ENCODE data around the gene NTN4.
"Not testable (repeated sequence)": the region's sequence is repeated elsewhere in the genome, so short reads cannot be mapped to it uniquely, and the experiment has no call there.

The NTN4 gene

DNA sequence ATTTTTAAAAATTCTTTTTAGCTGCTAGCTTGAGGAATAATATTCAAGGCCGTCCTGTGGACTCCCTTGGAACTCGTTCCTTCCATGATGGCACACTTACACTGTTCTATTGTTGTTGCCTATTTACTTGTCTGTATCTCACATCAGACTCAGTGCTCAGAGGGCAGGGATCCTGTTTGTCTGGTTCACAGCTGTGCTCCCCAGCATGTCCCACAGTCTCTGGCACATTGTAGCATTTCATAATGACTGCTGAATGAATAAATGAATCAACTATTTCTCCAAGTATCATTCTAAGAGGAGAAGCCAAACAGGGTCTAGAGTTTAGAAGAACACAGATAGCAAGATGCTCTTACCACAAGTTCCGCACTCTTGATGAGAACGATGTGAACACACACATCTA, 48.0 kb downstream of the NTN4 start:
- DNase-seq (ENCODE audit: low read depth), result peak; percentile 83
- TF ChIP-seq, protein P1, sequence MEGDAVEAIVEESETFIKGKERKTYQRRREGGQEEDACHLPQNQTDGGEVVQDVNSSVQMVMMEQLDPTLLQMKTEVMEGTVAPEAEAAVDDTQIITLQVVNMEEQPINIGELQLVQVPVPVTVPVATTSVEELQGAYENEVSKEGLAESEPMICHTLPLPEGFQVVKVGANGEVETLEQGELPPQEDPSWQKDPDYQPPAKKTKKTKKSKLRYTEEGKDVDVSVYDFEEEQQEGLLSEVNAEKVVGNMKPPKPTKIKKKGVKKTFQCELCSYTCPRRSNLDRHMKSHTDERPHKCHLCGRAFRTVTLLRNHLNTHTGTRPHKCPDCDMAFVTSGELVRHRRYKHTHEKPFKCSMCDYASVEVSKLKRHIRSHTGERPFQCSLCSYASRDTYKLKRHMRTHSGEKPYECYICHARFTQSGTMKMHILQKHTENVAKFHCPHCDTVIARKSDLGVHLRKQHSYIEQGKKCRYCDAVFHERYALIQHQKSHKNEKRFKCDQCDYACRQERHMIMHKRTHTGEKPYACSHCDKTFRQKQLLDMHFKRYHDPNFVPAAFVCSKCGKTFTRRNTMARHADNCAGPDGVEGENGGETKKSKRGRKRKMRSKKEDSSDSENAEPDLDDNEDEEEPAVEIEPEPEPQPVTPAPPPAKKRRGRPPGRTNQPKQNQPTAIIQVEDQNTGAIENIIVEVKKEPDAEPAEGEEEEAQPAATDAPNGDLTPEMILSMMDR (IDR thresholded peaks at IDR 0.05; ENCODE audit: insufficient read depth, low read depth, low read length, missing control alignments), result no peak
- H3K4me3 ChIP-seq (ENCODE audit: low read length), result no peak overlapping the region

GRCh38 chr12:95741635-95742034, 48.9 kb downstream of the NTN4 start:
- DNase-seq (ENCODE audit: low read depth), result no peak
- TF ChIP-seq, protein P1 (IDR thresholded peaks at IDR 0.05; ENCODE audit: insufficient read depth, low read depth, low read length, missing control alignments), result no peak
- no peak overlapping the region for H3K4me3 ChIP-seq (ENCODE audit: low read length)

DNA sequence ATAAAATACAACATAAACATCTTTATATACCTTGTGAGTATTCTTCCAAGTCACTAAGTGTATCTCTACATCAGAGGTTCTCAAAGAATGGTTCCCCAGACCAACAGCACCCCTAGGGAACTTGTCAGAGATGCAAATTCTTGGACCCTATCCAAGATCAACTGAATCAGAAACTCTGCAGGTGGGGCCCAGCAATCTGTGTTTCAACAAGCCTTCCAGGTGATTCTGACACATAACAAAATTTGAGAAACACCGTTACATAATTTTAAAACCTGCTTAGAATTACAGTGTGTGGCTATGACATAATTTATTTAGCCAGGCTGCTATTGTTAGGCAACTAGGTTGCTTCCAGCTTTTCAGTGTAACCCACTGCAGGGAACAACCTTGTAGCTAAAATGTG, 49.8 kb downstream of the NTN4 start:
- peak; percentile 98 for DNase-seq (ENCODE audit: low read depth)
- TF ChIP-seq, protein P1 (IDR thresholded peaks at IDR 0.05; ENCODE audit: insufficient read depth, low read depth, low read length, missing control alignments), result peak; percentile 23
- no peak overlapping the region for H3K4me3 ChIP-seq (ENCODE audit: low read length)

- no peak for DNase-seq (ENCODE audit: low read depth)
- no peak overlapping the region for H3K4me3 ChIP-seq (ENCODE audit: low read length)
- TF ChIP-seq, protein P1 (IDR thresholded peaks at IDR 0.05; ENCODE audit: insufficient read depth, low read depth, low read length, missing control alignments), result no peak
Observed at GRCh38 chr12:95739561-95740313, 50.8 kb downstream of the NTN4 start.

GRCh38 chr12:95738024-95738611, 52.4 kb downstream of the NTN4 start:
- TF ChIP-seq, protein P1 (IDR thresholded peaks at IDR 0.05; ENCODE audit: insufficient read depth, low read depth, low read length, missing control alignments), result no peak
- H3K4me3 ChIP-seq (ENCODE audit: low read length), result no peak overlapping the region
- no peak for DNase-seq (ENCODE audit: low read depth)

DNA sequence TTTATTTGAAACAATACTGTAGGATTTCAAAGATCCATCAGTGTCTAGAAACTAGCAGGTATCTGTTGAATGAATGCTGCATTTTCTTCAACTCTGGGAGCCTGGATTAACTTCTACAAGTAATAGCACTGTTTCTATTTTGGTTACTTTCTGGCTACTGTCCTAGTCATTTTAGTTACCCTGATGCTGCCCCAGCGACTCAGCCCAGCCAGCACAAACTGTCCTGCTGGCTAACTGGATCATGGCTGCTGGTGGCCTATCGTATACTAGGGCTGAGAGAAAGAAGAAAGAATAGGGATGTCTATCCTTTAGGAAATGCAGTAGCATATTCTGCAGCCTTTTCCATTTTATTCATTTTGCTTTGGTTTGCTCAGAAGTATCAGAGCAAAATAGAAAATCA, 53.9 kb downstream of the NTN4 start:
- TF ChIP-seq, protein P1 (IDR thresholded peaks at IDR 0.05; ENCODE audit: insufficient read depth, low read depth, low read length, missing control alignments), result no peak

GRCh38 chr12:95735728-95736127, 54.8 kb downstream of the NTN4 start:
- not testable (repeated sequence) for DNase-seq (ENCODE audit: low read depth); H3K4me3 ChIP-seq (ENCODE audit: low read length)

More for the DNA sequence above, 53.9 kb downstream of the NTN4 start:
- DNase-seq (ENCODE audit: low read depth), result no peak
- H3K4me3 ChIP-seq (ENCODE audit: low read length), result no peak overlapping the region

Data from epithelial cell of esophagus (primary cell).